Ovary (tissue), 9 donors: ENCODE results near the gene OLIG1. TPM values are rescaled to one million over a fixed set of nuclear protein-coding genes. Genes with fewer than 3 reads are reported as not detected.

Experiments used
- DNase-seq, 5 donors: peaks; one replicate each; pipeline ENCODE4 v3.0.0-alpha.2; 2019 to 2020
- H3K27ac ChIP-seq, 2 donors: fragments of 200-600 bp; one replicate each; pipeline versions ENCODE4 v1.5.1 to v1.8.0; 2019 to 2022
- H3K27me3 ChIP-seq: fragments of 200-600 bp; one replicate; pipeline ENCODE4 v1.8.0; 2022
- H3K36me3 ChIP-seq: fragments of 200-600 bp; sonication (generic); one replicate; pipeline ENCODE4 v1.5.1; 2019
- H3K4me1 ChIP-seq: one replicate; pipeline ENCODE4 v1.8.1; 2013; ENCODE audit warnings: mild to moderate bottlenecking, moderate library complexity; ENCODE audit not compliant: insufficient read depth
- H3K4me3 ChIP-seq: fragments of 200-600 bp; sonication (generic); one replicate; pipeline ENCODE4 v1.5.1; 2017
- H3K9me3 ChIP-seq, 2 donors: fragments of 200-600 bp in 1 of 2; sonication (generic) in 1 of 2; one replicate each; pipeline versions ENCODE4 v1.5.1 to v1.8.1; 2013 to 2019; ENCODE audit warnings: mild to moderate bottlenecking in 1 of 2, moderate library complexity in 1 of 2
- EP300 ChIP-seq: sonication (generic); formaldehyde crosslinking; IDR thresholded peaks from one replicate; pipeline ENCODE4 v1.6.1; 2017; ENCODE audit warnings: antibody characterized with exemption
- POLR2A ChIP-seq: fragments of 450-650 bp; IDR thresholded peaks from one replicate; pipeline ENCODE4 v1.6.1; 2017; ENCODE audit warnings: antibody characterized with exemption, mild to moderate bottlenecking, moderate library complexity
- WGBS, 3 donors: extraction: QIAGEN DNeasy Blood & Tissue Kit in 1 of 3; methylation state at CpG; one replicate each; pipeline versions ENCODE4 v1.1.5 to v1.1.7; 2013 to 2017; 5-methylcytosine and 5-hydroxymethylcytosine counted together
- intact Hi-C, 4 donors: fragments of 100-400 bp; cut with DNase I; formaldehyde crosslinking; loops; one replicate each; pipeline versions ENCODE4 v1.11.0 to v1.15.1; 2022 to 2023
- polyA plus RNA-seq, 2 donors: library from polyadenylated mRNA; stranded (reverse); fragments of 200-250 nt in 1 of 2; fragments of 350-450 nt in 1 of 2; fragmentation: Illumina TruSeq in 1 of 2; extraction: RNeasy Lipid Tissue Mini Kit (QIAGEN cat#74804) in 1 of 2; gene quantifications; one replicate each; pipeline ENCODE4 v1.2.3, GENCODE V29; 2013 to 2014
- total RNA-seq, 7 donors: library from RNA; depleted of rRNA in 2 of 7; stranded (reverse); fragments of >200 nt in 2 of 7; fragmentation: NEBNext Ultra II Directional in 3 of 7; extraction: Animal tissue kit (Norgen Biotek cat#: 25700) in 3 of 7; gene quantifications; one replicate each; pipeline versions ENCODE4 v1.1.0 to v1.2.4, GENCODE V29; 2016 to 2023
- TF ChIP-seq, protein P1 (sequence below), 3 donors: fragments of 450-650 bp in 2 of 3; fragments of 200-600 bp in 1 of 3; IDR thresholded peaks; one replicate each; pipeline versions ENCODE4 v1.5.1 to v1.8.0; 2016 to 2022; ENCODE audit warnings: antibody characterized with exemption in 3 of 3, mild to moderate bottlenecking in 1 of 3
- donor health status: DM: no; HTN: no; CAD: no; lungs with moderate emphysema.
- donor health status: DM: no; HTN: no; CAD: no.
- donor health status: Bipolar disorder and iron deficiency.
- donor health status: DM: yes; HTN: yes; CAD: no.
- donor health status: DM: no; HTN: no; CAD: no.
- donor health status: DM: yes; HTN: yes; CAD: no.

Gene OLIG1
- total and polyA plus RNA-seq, 9 donors: not detected

DNA sequence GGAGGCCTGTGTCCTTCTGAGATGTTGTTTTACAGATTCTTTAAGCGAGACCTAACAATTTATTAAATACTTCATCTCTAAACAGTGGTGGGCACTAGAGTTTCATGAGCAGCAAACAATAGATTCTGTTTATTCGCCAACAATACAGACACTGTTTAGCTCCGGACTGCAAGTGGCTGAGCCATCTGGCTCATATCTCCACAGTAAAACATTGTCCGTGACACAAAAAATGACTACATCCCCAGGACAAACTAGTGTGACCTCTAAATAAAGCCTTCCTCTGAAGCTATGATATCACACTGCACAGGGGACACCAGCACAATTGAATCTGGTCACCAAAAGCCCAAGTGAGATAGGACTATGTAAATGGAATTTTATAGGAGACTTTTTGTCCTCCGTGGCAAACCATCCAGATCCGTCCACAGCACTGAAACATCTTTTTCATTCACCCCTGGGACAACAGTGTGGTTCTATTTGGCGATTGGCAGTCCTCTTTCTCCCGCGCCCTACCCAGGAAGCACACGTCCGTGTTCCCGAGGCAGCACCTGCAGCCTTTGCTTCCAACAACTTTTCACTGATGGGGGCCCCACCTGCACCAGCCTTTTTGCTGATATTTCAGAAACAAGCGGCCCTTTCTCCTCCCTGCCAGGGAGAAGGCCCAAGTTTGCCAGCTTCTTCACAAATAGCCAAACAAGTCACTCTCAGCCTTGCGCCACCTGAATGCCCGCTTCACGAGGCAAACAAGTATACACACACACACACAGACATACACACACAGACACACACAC is 47.4 kb downstream of the OLIG1 start:
- H3K27ac ChIP-seq: no peak overlapping the region
- no peak for DNase-seq

More for the DNA sequence above, 47.4 kb downstream of the OLIG1 start:
- no peaks in the 10 kb centered on the region for H3K27me3 ChIP-seq
- no peaks in the 10 kb centered on the region for H3K4me1 ChIP-seq
- H3K9me3 ChIP-seq: no peaks in the 10 kb centered on the region
- no peak overlapping the region for H3K4me3 ChIP-seq
- no peaks in the 10 kb centered on the region for H3K36me3 ChIP-seq
- TF ChIP-seq POLR2A (no peak), EP300 (no peak)
- TF ChIP-seq, protein P1, sequence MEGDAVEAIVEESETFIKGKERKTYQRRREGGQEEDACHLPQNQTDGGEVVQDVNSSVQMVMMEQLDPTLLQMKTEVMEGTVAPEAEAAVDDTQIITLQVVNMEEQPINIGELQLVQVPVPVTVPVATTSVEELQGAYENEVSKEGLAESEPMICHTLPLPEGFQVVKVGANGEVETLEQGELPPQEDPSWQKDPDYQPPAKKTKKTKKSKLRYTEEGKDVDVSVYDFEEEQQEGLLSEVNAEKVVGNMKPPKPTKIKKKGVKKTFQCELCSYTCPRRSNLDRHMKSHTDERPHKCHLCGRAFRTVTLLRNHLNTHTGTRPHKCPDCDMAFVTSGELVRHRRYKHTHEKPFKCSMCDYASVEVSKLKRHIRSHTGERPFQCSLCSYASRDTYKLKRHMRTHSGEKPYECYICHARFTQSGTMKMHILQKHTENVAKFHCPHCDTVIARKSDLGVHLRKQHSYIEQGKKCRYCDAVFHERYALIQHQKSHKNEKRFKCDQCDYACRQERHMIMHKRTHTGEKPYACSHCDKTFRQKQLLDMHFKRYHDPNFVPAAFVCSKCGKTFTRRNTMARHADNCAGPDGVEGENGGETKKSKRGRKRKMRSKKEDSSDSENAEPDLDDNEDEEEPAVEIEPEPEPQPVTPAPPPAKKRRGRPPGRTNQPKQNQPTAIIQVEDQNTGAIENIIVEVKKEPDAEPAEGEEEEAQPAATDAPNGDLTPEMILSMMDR (IDR thresholded peaks at IDR 0.05): no peak
- 76 to 82% (median 77%) methylated on average over 16 of the region's 16 CpGs for WGBS, 3 donors
- intact Hi-C loops: no loop called here

Other genes with a start within 250 kb of the OLIG1 start
- not detected for gene OLIG2, start 44.2 kb upstream of the OLIG1 start, total RNA-seq
- gene OLIG2, start 44.2 kb upstream of the OLIG1 start, polyA plus RNA-seq: not detected
- gene IFNAR2, start 159.8 kb downstream of the OLIG1 start, total RNA-seq: 10 to 100 TPM; 10.8 to 27.5 (median 20.5) TPM
- gene IFNAR2, start 159.8 kb downstream of the OLIG1 start, polyA plus RNA-seq: 10 to 100 TPM; 13.8 to 30.4 TPM
- 10 to 100 TPM; 18.1 to 25.5 (median 23.8) TPM for gene IL10RB, start 196.2 kb downstream of the OLIG1 start, total RNA-seq
- gene IL10RB, start 196.2 kb downstream of the OLIG1 start, polyA plus RNA-seq: 10 to 100 TPM; 31.5 to 31.7 TPM